Hair follicular keratinocyte (primary cell): ENCODE results near the gene STAM. TPM values are rescaled to one million over a fixed set of nuclear protein-coding genes. Genes with fewer than 3 reads are reported as not detected.

ENCODE experiments used
- total RNA-seq: library from RNA; depleted of rRNA; stranded (reverse); fragments of >200 nt; gene quantifications from 2 replicates; pipeline ENCODE4 v1.2.3, GENCODE V29; 2015

The STAM gene
- total RNA-seq = 19.4 and 23.0 TPM in 2 replicates

GRCh38 chr10:17643755-17644484 lies at the start of gene STAM:
Gene STAM, plus strand, starts transcription at chr10:17644151. Its CDS starts 189 bp downstream, at chr10:17644340.

GRCh38 chr10:17617031-17617911 lies 26.7 kb upstream of the STAM start, which contains the start of gene HACD1:
Gene HACD1, minus strand, starts transcription at chr10:17617374. Its CDS starts 35 bp downstream, at chr10:17617339.

GRCh38 chr10:17751781-17752445 lies 108.0 kb downstream of the STAM start, which contains the start of gene TMEM236:
Gene TMEM236, plus strand, starts transcription at chr10:17752201. Its CDS starts 95 bp downstream, at chr10:17752296.

Other genes with a start within 250 kb of the STAM start
- not detected in 2 replicates for gene ST8SIA6, start 189.6 kb upstream of the STAM start, total RNA-seq
- 17.9 and 27.8 TPM in 2 replicates for gene HACD1, start 26.8 kb upstream of the STAM start, total RNA-seq
- 0.04 and 0.08 TPM in 2 replicates for gene TMEM236, start 108.0 kb downstream of the STAM start, total RNA-seq
- not detected in 2 replicates for gene MRC1, start 165.2 kb downstream of the STAM start, total RNA-seq